IMR-90 (cell line): Measurements from ENCODE around the gene ZKSCAN1.

ENCODE experiments used
- BHLHE40 ChIP-seq: fragments of 150-350 bp; IDR thresholded peaks from 2 replicates; pipeline ENCODE4 v1.6.1; 2016; ENCODE audit warnings: mild to moderate bottlenecking, low read depth, low read length
- CHD1 ChIP-seq: IDR thresholded peaks from 2 replicates; pipeline ENCODE4 v1.6.1; 2012; ENCODE audit warnings: low read depth, low read length, improper control_type of control experiment
- MAFK ChIP-seq: IDR thresholded peaks from 2 replicates; pipeline ENCODE4 v1.6.1; 2012; ENCODE audit warnings: low read depth, low read length, improper control_type of control experiment
- POLR2A ChIP-seq: IDR thresholded peaks from 2 replicates; pipeline ENCODE4 v1.6.1; 2012; ENCODE audit warnings: mild to moderate bottlenecking, low read depth, low read length
- RCOR1 ChIP-seq: IDR thresholded peaks from 2 replicates; pipeline ENCODE4 v1.6.1; 2012; ENCODE audit warnings: mild to moderate bottlenecking, low read length, improper control_type of control experiment; ENCODE audit not compliant: insufficient replicate concordance
- TF ChIP-seq, protein P1 (sequence below): conservative IDR thresholded peaks from 2 replicates; pipeline ENCODE4 v1.5.1; 2012; ENCODE audit warnings: mild to moderate bottlenecking, low read depth, low read length, improper control_type of control experiment

GRCh38 chr7:100071018-100071723 lies 55.8 kb downstream of the ZKSCAN1 start:
- TF ChIP-seq, protein P1, sequence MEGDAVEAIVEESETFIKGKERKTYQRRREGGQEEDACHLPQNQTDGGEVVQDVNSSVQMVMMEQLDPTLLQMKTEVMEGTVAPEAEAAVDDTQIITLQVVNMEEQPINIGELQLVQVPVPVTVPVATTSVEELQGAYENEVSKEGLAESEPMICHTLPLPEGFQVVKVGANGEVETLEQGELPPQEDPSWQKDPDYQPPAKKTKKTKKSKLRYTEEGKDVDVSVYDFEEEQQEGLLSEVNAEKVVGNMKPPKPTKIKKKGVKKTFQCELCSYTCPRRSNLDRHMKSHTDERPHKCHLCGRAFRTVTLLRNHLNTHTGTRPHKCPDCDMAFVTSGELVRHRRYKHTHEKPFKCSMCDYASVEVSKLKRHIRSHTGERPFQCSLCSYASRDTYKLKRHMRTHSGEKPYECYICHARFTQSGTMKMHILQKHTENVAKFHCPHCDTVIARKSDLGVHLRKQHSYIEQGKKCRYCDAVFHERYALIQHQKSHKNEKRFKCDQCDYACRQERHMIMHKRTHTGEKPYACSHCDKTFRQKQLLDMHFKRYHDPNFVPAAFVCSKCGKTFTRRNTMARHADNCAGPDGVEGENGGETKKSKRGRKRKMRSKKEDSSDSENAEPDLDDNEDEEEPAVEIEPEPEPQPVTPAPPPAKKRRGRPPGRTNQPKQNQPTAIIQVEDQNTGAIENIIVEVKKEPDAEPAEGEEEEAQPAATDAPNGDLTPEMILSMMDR, result no peak
- TF ChIP-seq POLR2A, result no peak
- TF ChIP-seq CHD1, result no peak
- no peak for TF ChIP-seq RCOR1
- TF ChIP-seq BHLHE40, result no peak
- TF ChIP-seq MAFK, result no peak
